ENCODE measurements around the gene TPPP2.

Gene TPPP2

DNA sequence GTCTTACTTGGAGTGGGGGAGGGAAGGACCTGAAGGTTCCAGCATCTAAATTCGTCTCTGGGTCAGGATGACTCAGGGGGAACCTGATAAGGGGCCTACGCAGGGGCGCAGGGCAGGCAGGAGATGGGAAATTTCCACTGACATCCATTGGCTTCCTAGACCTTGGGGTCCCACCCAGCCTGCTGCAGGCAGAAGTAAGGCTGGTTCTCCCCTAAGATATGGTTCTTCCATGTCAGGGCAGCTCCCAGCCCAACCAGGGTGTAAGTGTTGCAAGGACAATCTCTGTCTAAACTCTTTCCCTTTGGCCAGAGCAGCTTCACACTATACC, 3.1 kb upstream of the TPPP2 start:
- TF ChIP-seq TAF1 (IDR thresholded peaks at IDR 0.05; ENCODE audit: borderline replicate concordance, insufficient read depth, low read length) (no peak), FOXP2 (optimal IDR thresholded peaks at IDR 0.05; ENCODE audit: borderline replicate concordance, extremely low read depth, extremely low read length, insufficient read depth) (no peak), POLR2AphosphoS5 (IDR thresholded peaks at IDR 0.05; ENCODE audit: low read depth, low read length) (no peak), SIN3A (IDR thresholded peaks at IDR 0.05; ENCODE audit: borderline replicate concordance, insufficient read depth, low read length) (no peak), REST (IDR thresholded peaks at IDR 0.05; ENCODE audit: insufficient read depth in 1 of 2, low read depth in 2 of 2, low read length in 2 of 2) (no peak)

- TF ChIP-seq SIN3A (IDR thresholded peaks at IDR 0.05; ENCODE audit: borderline replicate concordance, insufficient read depth, low read length): no peak
- TF ChIP-seq REST (IDR thresholded peaks at IDR 0.05; ENCODE audit: insufficient read depth in 1 of 2, low read depth in 2 of 2, low read length in 2 of 2): no peak
- no peak for TF ChIP-seq POLR2AphosphoS5 (IDR thresholded peaks at IDR 0.05; ENCODE audit: low read depth, low read length)
- TF ChIP-seq FOXP2 (optimal IDR thresholded peaks at IDR 0.05; ENCODE audit: borderline replicate concordance, extremely low read depth, extremely low read length, insufficient read depth): no peak
- TF ChIP-seq TAF1 (IDR thresholded peaks at IDR 0.05; ENCODE audit: borderline replicate concordance, insufficient read depth, low read length): no peak
Observed at GRCh38 chr14:21030531-21030930, 514 bp downstream of the TPPP2 start.

GRCh38 chr14:21032326-21033132, 2.5 kb downstream of the TPPP2 start:
- TF ChIP-seq POLR2AphosphoS5 (IDR thresholded peaks at IDR 0.05; ENCODE audit: low read depth, low read length): no peak
- TF ChIP-seq SIN3A (IDR thresholded peaks at IDR 0.05; ENCODE audit: borderline replicate concordance, insufficient read depth, low read length): no peak
- TF ChIP-seq REST (IDR thresholded peaks at IDR 0.05; ENCODE audit: insufficient read depth in 1 of 2, low read depth in 2 of 2, low read length in 2 of 2): no peak
- TF ChIP-seq TAF1 (IDR thresholded peaks at IDR 0.05; ENCODE audit: borderline replicate concordance, insufficient read depth, low read length): no peak
- TF ChIP-seq FOXP2 (optimal IDR thresholded peaks at IDR 0.05; ENCODE audit: borderline replicate concordance, extremely low read depth, extremely low read length, insufficient read depth): no peak

DNA sequence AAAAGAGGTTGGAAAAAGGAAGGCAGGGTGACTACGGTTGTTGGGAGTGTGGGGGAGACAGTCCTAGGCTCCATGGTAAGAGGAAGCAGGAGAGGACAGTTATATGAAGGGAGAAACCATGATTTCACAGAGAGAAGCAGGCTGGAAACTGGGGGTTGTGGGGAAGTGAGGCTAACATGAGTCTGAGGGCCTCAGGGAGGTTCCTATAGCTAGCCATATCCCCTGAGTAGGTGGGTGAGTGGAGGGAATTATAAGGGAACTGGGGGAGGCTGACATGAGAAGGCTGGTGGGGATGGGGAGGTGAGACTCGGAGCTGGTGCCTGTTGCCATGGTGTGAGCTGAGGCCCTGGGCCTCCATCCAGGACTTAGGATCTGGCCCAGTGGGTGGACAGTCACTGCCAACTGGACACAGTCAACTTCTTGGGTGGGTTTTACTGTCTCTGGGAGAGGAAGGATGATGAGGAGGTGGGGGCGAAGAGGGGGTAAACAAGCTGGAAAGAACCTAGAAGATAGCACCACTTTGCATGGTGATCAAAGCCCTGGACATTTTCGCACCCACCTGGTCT, 3.2 kb downstream of the TPPP2 start:
- TF ChIP-seq TAF1 (IDR thresholded peaks at IDR 0.05; ENCODE audit: borderline replicate concordance, insufficient read depth, low read length) (no peak), REST (IDR thresholded peaks at IDR 0.05; ENCODE audit: insufficient read depth in 1 of 2, low read depth in 2 of 2, low read length in 2 of 2) (no peak), SIN3A (IDR thresholded peaks at IDR 0.05; ENCODE audit: borderline replicate concordance, insufficient read depth, low read length) (no peak), POLR2AphosphoS5 (IDR thresholded peaks at IDR 0.05; ENCODE audit: low read depth, low read length) (no peak), FOXP2 (optimal IDR thresholded peaks at IDR 0.05; ENCODE audit: borderline replicate concordance, extremely low read depth, extremely low read length, insufficient read depth) (no peak)
